Tongue (tissue), 2 donors: ENCODE data around the gene NF2. TPM values are rescaled to one million over a fixed set of nuclear protein-coding genes. Genes with fewer than 3 reads are reported as not detected.

Source experiments
- DNase-seq: peaks from one replicate; pipeline ENCODE4 v3.0.0-alpha.2; 2015
- total RNA-seq: library from RNA; depleted of rRNA; stranded (reverse); fragments of >200 nt; gene quantifications from one replicate; pipeline ENCODE4 v1.2.3, GENCODE V29; 2014

Gene NF2
- total RNA-seq, 1 donor from 2014 or later: 41.4 TPM

DNA sequence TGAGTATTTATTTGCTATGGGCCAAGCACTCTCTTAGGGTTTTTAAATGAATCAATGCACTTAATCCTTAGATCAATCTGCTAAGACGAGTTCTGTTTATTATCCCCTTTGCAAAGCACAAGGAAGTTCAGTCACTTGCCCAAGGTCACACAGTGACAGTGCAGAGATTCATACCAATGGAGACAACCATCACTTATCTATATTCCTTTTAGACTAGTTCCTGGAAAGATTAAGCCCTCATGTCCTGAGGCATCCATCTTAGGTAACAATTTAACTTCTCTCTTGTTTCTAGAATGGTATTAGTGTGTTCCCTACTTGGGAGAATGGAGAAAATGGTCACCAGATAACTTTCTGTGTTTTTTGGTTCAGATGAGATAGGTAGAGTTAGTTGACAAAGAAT lies 28.3 kb downstream of the NF2 start:
- no peak for DNase-seq

DNA sequence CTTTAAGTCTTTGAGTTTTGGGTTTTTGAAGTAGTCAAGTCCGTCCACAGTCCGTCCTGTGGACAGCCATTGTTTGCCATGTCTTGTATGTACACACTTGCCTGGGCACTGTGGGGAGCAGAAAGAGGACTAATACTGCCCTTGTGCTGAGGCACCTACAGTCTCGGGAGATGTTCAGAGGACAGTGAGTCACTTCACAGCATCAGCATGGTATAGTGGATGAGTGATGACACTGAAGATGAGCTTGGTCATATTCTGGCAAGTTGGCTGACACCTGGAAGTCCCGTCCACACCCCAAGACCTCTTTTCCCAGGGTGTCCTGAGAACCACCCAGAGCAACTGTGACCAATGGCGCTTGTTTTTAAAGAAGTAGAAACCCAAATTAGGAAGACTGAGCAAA lies 29.2 kb downstream of the NF2 start:
- no peak for DNase-seq

DNA sequence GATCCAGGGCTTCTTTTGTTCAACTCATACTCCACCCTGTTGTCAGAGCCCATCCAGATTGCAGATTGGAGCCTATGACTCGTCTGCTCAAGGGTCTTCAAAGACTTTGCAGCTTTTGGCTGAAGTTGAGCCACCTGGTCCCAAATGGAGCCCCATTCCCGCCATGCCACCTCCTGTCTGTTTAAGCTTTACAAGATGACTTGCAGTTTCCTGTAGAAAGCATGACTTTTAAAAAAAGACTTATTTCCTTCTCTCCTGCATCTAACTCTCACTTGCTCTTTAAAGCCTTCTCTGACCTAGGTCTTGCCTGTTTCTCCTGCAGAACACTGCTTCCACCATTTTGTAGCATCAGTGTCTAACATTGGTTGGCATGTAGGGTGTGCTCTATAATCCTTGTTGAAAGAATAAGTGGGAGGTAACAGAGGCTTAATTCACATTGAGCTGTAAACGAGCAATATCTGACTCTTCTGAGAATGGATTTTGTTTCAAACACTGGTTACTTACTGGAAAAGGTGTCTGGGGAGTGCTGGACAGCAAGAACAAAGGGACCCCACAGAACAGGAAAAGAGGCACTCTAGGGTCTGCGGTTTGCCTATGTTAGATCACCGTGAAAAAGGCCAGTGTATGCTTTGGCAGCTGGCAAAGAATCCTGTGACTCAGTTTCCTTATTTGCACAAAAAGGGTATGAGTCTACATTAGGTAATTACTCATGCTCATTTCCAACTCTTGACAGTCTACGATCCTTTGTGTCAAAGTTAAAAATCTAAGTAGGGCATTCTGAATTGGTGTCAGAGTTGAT lies 30.3 kb downstream of the NF2 start:
- no peak for DNase-seq

DNA sequence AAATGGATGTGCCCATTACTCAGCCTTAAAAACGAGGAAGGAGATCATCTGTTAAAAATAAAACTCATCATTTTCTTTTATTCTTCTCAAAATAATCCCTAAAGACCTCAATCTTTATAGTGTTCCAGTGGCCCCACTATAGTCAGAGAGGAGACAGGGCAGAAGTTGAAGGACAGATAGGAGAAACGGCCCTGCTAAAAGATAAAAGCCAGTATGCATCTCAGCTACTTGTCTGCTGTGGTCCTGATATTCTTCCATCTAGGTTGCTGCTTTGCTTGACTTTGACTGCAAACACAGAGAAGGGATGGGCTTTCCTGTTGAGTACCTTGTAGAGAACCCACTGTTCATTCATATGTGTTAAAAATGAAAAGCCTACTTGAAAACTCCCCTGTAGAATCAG lies 31.4 kb downstream of the NF2 start:
- DNase-seq: no peak

DNA sequence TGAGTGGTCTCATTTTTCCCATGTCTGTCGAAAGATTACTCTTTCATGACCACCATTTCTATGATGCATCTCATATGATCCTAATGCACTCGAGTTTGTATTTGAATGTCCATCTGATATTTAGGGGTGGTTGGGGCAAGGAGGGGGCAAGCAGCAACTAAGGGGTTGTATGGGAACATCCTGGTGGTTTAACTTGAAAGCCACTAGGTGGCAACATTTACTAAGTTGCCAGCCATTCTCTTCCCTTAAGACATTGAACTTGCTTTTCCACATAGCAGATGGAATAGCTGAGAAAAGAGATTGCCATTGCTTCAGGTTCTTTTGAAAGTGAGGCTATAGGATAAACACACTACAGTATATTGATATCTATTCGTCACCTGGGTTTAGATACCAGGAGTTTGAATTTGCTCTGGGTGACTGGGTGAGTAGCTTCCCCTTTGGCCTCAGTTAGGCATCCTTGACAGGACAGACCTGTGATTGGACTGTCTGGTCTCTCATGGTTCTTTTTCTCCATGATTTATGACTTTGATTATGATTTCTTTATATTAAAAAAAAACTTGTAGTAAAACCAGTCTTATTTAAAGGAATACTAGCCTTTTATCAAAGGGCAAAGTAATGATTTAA lies 32.4 kb downstream of the NF2 start:
- peak; percentile 65 for DNase-seq

DNA sequence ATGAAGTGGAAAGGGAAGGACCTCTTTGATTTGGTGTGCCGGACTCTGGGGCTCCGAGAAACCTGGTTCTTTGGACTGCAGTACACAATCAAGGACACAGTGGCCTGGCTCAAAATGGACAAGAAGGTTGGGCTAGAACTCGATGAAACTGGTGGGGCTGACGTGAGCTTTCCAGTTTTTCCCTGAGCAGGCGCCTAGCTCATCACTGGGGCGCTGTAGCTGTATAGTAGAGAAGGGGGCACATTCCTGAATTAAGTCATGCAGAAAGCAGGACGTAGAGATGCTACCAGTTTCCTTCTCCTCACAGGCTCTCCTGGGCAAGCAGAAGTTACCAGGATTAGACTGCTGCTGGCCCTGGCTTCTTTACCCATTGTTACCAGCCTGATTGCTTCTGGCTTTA lies 33.3 kb downstream of the NF2 start:
- DNase-seq: no peak

DNA sequence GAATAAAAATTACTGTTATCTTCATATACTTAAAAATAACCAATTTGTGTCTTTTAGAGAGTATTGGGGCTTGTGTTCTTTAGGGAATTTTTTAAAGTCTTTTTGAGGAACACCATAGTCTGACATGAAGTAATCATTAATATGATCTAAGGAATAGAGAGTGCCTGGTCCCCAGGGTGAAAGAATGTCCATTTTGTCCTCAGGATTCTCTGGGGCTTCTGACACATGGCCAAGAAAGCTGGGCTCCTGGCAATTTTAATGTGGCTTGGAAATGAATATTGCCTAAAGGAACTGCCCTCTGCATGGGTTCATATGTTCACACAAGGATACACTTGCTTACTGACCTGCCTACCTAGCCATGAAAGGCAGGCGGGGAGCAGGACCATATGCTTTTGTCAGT lies 33.7 kb downstream of the NF2 start:
- DNase-seq: no peak

DNA sequence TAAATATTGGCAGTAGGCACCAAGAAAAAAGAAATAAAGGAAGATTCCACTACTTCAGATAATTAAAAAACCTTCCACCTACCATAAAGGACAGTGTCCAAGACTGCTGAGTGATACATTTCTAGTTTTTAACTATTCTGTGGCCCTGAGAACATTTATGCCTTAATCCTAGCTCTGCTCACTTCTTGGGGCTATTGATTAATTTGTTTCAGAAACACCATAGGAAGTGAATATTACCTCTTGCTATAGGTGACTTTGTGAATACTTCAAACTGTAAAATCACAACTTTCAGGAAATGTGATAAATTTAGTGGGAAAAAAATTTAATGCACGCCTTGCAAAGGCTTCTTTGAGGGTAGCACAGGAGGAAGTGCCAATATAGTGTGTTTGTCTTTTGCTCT lies 35.2 kb downstream of the NF2 start:
- no peak for DNase-seq

DNA sequence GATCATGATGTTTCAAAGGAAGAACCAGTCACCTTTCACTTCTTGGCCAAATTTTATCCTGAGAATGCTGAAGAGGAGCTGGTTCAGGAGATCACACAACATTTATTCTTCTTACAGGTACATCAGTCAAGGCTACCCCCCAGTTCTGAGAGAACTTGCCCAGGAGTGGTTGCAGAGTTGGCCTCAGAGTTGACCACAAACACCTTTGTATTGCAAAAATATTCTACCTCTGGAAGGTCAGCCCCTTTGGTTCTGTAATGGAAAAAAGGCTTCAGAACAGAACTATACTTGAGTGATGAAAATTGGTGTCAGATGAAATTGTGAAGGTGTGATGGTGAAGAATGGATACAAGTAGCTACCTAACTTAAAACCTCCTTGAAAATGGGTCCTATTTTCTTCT lies 35.7 kb downstream of the NF2 start:
- DNase-seq: no peak

DNA sequence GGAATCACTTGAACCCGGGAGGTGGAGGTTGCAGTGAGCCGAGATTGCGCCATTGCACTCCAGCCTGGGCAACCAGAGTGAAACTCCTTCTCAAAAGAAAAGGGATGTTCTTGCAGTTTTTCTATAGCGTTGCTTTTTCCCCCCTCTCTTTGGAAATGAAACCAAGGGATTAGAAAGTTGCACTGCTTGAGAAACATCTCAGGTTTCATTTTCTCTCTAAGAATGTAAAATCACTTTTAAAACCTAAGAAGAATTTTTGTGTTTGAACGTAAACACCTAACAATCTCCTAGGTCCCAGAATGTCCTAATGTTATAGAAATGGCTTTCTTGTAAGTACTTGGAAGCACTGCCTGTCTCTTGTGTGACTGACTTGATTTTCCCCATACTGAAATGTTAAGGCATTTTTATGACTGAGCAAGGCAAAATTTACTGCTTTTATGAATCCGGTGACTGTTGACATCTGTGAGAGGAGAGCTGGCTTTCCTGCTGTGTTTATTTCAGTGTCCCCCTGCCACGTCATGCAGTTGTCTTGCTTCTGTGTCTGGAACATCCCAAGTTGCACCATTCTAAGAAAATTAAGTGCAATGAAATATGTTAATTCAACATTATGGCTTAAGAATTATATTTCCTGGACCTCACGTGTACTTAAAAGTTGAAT lies 37.7 kb downstream of the NF2 start:
- no peak for DNase-seq

DNA sequence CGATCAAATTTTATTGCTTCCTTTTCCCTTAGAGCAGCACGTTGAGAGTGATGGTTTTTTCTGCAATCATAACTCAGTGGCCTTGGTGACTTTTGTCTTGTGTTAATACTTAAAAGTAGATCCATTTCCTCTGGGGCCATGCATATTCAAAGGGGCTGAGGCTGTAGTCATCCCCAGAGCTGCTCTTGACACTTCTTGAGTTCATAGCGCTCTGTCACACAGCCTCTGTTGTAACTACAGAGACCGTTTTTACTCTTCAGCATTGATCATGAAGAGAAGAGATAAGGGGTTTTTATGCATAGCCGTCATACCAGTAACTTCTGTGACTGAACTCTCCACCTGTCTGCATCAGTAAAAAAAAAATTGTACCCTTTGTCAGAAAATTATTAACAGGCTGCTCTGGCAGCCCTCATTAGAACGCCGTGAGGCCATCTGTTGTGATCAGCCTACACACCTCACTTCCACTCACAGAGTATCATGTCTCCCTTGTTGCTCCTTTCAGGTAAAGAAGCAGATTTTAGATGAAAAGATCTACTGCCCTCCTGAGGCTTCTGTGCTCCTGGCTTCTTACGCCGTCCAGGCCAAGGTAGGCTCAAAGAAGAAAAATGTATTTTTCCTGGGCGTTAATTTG lies 38.4 kb downstream of the NF2 start:
- DNase-seq: no peak

DNA sequence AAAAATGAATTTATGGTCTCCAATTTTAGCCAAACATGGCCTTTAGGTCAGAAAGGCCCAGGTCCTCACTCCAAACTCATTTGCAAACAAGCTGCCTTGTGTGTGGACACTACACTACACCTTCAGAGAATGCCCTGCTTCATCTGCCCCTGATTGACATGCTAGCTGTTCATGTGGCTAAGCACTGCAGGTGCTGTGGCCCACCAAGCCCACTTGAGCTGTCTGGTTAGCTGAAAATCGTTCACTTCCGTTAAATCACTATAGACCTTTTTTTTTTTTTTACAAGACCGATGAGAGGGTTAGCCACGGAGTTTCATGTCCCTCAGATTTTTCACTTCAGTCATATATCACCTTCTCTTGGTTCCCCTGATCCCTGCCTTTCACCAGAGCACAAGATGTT lies 39.3 kb downstream of the NF2 start:
- DNase-seq: no peak

DNA sequence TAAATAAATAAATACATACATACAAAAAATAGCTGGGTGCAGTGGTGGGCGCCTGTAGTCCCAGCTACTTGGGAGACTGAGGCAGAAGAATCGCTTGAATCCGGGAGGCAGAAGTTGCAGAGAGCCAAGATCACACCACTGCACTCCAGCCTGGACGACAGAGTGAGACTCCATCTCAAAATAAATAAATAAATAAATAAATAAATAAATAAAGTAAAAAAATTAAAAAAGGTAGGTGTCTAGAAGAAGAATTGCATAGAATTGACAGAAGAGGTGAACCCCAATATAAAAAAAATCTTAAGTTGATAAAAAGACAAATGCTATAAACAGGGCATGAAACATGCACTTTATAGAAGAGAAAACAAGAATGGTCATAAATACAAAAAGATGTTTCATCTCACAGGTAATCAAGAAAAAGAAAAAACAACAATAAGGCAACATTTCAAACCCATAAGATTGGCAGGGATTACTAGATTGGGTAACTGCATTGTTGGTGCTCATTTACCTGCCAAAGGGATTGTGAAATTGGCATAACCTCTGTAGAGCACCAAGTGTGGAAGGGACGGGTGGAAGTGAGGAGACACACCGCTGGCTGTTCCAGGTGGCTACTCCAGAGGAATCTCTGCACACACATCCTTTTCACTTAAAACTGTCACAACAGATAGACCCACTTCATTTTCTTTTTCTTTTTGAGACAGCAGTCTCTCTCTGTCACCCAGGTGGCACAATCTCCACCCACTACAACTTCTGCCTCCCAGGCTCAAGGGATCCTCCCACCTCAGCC lies 44.7 kb downstream of the NF2 start:
- DNase-seq: no peak

DNA sequence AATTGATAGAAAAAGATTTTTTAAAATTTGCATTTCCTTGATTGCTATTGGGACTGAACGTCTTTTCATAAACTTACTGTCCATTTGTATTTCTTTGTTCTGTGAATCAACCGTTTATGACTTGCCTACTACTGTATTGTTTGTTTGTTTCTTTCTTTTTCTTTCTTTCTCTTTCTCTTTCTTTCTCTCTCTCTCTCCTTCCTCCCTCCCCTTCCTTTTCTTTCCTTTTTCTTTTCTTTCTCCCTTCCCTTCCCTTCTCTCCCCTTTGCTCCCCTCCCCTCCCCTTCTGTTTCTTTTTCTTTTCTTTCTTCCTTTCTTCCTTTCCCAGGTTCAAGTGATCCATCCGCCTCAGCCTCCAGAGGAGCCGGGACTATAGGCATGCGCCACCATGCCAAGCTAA lies 46.9 kb downstream of the NF2 start:
- no peak for DNase-seq

DNA sequence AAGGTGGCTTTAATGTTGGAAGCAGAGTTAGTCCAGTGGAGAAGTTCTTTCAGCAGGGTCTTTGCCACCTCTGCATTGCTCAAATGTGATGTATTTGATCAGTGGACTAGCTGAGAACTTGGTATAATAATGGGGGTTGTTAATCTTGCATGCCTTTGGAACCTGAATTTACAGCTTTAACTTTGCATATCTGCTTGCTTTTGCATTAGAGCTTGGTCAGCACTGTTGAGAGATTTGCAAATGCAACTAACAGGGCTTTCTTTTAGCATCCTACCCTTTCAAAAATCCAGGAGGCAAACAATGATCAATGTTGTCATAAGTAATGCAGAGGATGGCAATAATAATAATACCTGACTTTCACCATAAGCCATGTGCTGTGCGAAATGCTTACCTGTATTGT lies 48.2 kb downstream of the NF2 start:
- DNase-seq: no peak

DNA sequence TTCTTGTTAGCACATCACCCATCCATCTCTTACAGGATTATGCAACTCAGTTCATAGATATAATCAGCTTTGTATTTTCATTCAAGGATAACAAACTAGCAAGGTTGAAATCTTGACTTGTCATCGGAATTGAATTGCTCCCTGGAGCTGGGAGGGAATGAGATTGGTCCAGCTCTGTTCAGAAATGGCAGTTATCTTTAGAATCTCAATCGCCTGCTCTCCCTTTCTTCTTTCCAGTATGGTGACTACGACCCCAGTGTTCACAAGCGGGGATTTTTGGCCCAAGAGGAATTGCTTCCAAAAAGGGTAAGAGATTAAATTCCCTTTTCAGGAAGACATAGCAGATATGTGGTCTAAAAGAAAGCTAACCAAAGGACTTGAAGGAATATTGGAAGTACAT lies 51.0 kb downstream of the NF2 start:
- no peak for DNase-seq

DNA sequence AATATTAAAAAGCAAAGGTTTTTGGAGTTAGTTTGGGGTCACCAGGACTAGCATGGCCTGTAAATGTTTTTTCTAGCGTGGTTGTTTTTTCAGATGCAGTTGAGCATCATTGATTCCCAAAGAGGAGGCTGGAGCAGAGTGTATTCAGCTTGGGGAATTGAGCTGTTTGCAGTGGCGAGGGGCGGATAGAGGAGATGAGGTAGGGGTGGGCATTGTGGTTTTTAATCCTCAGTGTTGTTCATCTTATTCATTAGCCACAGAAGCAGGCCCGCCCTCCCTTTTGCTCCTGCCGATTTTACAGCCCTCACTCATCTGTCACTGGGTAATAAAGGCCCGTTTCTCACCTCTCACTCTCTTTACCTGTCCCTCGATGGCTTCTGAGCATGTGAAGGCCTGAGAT lies 51.4 kb downstream of the NF2 start:
- DNase-seq: no peak

DNA sequence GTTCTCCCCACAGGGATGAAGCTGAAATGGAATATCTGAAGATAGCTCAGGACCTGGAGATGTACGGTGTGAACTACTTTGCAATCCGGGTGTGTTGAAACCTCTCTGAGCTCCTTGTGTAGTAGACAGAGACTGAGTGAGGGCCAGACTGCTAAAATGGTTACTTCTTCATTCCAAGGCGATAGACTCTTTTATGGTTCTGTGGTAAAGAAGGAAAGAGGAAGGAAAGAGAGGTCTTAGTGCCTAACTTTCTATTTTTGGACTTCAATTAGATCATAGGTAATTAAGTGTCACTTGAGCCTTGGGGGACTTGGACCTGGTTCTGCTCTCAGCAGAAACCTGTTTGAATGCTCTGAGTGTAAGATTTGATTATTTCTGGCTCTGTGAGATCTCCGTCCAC lies 54.7 kb downstream of the NF2 start:
- DNase-seq: no peak

DNA sequence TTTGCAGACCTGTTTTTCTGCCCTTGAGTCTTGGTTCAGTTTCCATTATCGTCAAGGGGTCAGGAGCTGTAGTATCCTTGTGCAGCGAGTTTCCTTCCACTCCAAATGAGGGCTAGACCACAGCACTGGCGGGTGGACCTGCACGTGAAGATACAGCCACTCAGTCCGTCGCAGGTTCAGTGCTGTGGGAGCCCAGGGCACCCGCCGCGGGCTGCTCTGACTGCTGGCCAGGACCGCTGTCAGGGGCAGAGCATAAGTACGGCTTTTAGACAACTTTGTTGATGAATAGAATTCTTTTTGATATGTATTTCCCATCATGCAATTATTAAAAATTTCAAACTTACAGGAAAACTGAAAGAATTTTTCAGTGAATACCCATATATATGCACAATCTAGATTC lies 56.6 kb downstream of the NF2 start:
- no peak for DNase-seq

DNA sequence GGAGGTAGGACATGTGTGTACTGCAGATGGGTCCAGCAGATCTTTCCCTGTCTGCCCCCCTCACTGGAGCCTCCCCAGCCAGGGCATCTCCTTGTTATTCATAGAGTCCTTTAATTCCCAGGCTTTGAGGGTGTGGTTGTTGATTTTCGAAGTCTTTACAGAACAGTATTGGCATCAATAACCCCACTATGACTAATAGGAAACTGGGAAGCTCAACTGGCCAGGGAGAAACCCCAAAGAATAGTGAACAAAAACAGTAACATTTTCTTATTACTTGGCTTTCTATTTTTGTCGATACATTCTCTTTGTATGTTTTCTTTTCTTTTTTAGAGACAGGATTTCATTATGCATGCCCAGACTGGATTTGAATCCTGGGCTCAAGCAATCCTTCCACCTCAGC lies 57.9 kb downstream of the NF2 start:
- DNase-seq: no peak

DNA sequence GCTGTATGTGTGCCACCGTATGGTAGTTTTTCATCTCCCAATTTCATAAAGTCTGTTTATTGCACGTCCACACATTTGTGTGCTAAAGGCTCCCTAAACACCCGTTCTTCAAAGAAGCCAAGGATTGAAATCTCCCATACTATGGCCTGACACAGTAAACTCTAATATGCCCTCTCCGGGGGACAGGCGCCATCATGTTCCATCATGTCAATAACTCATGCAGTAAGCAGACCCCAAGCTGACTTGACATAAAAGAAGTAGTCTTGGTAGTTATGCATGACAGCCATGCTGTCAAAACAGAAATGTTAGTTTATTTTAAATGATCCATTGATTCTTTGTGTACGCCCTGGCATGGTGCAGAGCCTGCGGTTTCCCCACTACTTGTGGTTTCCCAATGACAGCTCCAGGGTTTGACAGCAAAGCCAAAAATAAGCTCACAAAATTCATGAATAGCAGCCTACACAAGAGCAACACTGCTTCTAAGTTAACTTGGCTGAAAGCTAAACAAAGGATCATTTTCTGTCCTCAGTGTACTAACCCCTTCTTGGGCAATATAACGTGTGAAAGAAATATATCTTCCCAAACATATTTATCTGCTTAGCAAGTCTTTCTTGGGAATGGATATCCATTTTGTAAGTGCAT lies 59.9 kb downstream of the NF2 start:
- peak; percentile 25 for DNase-seq

DNA sequence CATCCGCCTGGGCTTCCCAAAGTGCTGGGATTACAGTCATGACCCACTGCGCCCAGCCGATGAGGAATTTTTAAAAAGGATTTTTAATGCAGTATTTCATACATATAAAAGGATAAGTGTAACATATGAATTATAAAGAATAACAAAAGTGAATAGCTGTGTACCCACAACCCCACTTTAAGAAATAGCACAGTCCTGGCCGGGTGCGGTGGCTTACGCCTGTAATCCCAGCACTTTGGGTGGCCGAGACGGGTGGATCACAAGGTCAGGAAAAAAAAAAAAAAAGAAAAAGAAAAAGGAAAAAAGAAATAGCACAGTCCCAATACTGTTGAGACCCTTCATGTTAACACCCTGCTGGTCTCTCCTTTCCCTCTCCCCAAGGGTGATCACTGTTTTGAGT lies 62.1 kb downstream of the NF2 start:
- no peak for DNase-seq
